Bronchial epithelial cell (primary cell): ENCODE measurements around the gene HOXB13. TPM values are rescaled to one million over a fixed set of nuclear protein-coding genes. Genes with fewer than 3 reads are reported as not detected.

Source experiments
- DNase-seq: peaks from one replicate; pipeline ENCODE4 v3.0.0-alpha.2; 2010; ENCODE audit warnings: low read depth
- FAIRE-seq: peaks from 2 replicates; lab custom pipeline; 2011; peaks lifted over from hg19 to GRCh38; lab: Jason Lieb, UNC
- H3K27me3 ChIP-seq: 2 replicates; pipeline ENCODE4 v1.5.1; 2011; ENCODE audit warnings: low read length; ENCODE audit not compliant: control insufficient read depth, insufficient read depth
- H3K36me3 ChIP-seq: 2 replicates; pipeline ENCODE4 v1.5.1; 2011; ENCODE audit warnings: low read length; ENCODE audit not compliant: control insufficient read depth, insufficient read depth
- H3K4me3 ChIP-seq: 2 replicates; pipeline ENCODE4 v1.5.1; 2011; ENCODE audit warnings: mild to moderate bottlenecking, low read depth, low read length, control low read depth
- CTCF ChIP-seq: IDR thresholded peaks from 2 replicates; pipeline ENCODE4 v1.5.1; 2011; ENCODE audit warnings: mild to moderate bottlenecking, moderate library complexity, low read length, control low read depth, inconsistent platforms; ENCODE audit not compliant: insufficient read depth, severe bottlenecking
- total RNA-seq: library from RNA; depleted of rRNA; stranded (reverse); fragments of >200 nt; gene quantifications from 2 replicates; pipeline ENCODE4 v1.2.1, GENCODE V29; 2014

The HOXB13 gene
- total RNA-seq, 1 donor from 2014 or later: not detected

DNA sequence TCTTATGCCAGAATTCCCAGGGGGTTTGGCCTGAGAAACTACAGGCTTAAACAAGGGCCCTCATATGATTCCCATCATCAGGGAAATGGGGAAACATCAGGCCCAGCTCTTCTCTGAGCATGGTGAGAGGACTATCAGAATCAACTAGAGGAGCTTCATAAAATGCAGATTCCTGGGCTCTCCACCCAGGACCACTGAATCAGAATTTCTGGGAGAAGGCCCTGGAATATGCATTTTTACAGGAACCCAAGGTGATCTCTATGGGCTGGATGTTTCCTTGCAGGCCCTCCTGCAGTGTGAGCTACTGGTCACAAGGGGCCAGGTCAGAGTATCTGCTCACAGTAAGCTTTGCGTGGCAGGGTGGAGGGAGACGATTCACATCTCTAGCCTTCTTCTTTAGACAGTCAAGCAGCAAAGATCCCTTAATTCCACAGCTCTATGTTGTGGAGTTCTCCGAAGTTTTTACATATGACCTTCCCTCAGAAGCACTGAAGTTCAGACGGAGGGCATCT is 38.8 kb upstream of the HOXB13 start:
- no peak for FAIRE-seq
- no peaks in the 10 kb centered on the region for H3K36me3 ChIP-seq
- no peak overlapping the region for H3K4me3 ChIP-seq
- H3K27me3 ChIP-seq: peaks cover 3% of the 10 kb centered on the region
- no peak for TF ChIP-seq CTCF
- DNase-seq: no peak

GRCh38 chr17:48761114-48761513 is 32.6 kb upstream of the HOXB13 start:
- FAIRE-seq (no peak), DNase-seq (no peak)
- H3K4me3 ChIP-seq: no peak overlapping the region
- H3K27me3 ChIP-seq: peaks cover 11% of the 10 kb centered on the region
- no peak for TF ChIP-seq CTCF
- H3K36me3 ChIP-seq: no peaks in the 10 kb centered on the region

- H3K27me3 ChIP-seq: peaks cover 11% of the 10 kb centered on the region
Measured at GRCh38 chr17:48760411-48760810, 31.9 kb upstream of the HOXB13 start.

DNA sequence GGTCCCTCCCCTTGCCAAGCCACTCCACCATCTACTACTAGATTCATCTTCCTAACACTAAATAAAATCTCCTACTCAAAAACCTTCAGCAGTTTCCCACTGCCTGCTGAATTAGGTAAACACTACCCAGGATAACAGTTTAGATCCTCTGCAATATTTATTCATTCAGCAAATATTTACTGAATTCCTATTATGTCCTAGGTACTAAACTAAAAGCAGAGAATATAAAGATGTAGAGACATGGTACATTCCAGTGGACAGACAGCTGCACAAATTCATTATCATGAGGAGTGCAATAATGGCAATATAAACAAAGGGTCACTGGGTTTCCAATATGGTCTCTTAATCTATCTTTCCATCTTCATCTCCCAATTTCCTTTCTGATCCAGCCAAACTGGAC is 30.7 kb upstream of the HOXB13 start:
- TF ChIP-seq CTCF: no peak
- FAIRE-seq: no peak

More at GRCh38 chr17:48760411-48760810, 31.9 kb upstream of the HOXB13 start:
- DNase-seq (no peak), FAIRE-seq (no peak)
- H3K36me3 ChIP-seq: no peaks in the 10 kb centered on the region
- no peak overlapping the region for H3K4me3 ChIP-seq
- no peak for TF ChIP-seq CTCF

GRCh38 chr17:48757524-48757961 is 29.0 kb upstream of the HOXB13 start:
- TF ChIP-seq CTCF: no peak
- FAIRE-seq (no peak), DNase-seq (no peak)
- Histone ChIP-seq H3K36me3 (no peaks in the 10 kb centered on the region), H3K4me3 (no peak overlapping the region), H3K27me3 (peaks cover 39% of the 10 kb centered on the region)

More for the DNA sequence above, 30.7 kb upstream of the HOXB13 start:
- H3K36me3 ChIP-seq: no peaks in the 10 kb centered on the region
- H3K27me3 ChIP-seq: peaks cover 22% of the 10 kb centered on the region
- DNase-seq: no peak
- H3K4me3 ChIP-seq: no peak overlapping the region

DNA sequence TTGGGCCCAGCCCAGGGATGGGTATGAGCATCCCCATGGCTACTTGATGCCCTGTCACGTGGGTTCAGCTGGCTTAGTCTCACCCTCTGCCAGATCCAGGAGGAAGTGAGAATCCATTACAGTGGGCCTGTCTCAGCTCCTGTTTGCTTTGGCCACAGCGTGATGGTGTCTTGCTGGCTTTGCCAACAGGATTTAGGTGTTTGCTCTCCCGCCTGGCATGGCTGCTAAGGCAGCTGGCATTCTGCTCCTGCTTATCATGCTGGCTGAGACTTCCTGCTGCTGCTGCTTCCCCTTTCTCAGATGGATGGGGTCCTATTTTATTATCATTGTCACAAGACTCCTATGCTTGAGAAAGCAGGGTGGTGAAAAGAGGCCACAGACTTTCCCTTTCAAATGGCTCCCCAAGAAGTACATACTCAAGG is 28.3 kb upstream of the HOXB13 start:
- H3K27me3 ChIP-seq: peaks cover 45% of the 10 kb centered on the region
- FAIRE-seq (peak; percentile 7), DNase-seq (no peak)
- H3K4me3 ChIP-seq: no peak overlapping the region
- H3K36me3 ChIP-seq: no peaks in the 10 kb centered on the region
- no peak for TF ChIP-seq CTCF
